ENCODE results near the gene NBEAL2. TPM values are rescaled to one million over a fixed set of nuclear protein-coding genes. Genes with fewer than 3 reads are reported as not detected.

NBEAL2 gene
- total RNA-seq, 6 experiments from 2014 or later: 8.9 to 11.7 (median 10.8) TPM

- TF ChIP-seq CTCF (IDR thresholded peaks at IDR 0.05) (no peak), POLR2A (IDR thresholded peaks at IDR 0.05) (no peak)
- no peak for ATAC-seq
- H3K36me3 ChIP-seq: peaks cover 0 to 12% (median 0%) of the 10 kb centered on the region in 4 donors
- no peaks in the 10 kb centered on the region for H3K27me3 ChIP-seq
- no peak for DNase-seq
- no peaks in the 10 kb centered on the region for H3K9me3 ChIP-seq
- H3K4me1 ChIP-seq: peaks cover 0 to 93% (median 50%) of the 10 kb centered on the region in 4 donors
- intact Hi-C loops (cut with DNase I): no loop called here
- H3K27ac ChIP-seq: peak overlapping the region in 2 of 3 donors; percentile 7 to 84
- no peak overlapping the region for H3K4me3 ChIP-seq
- 63% methylated on average over 2 of the region's 7 CpGs for WGBS (ENCODE audit: insufficient coverage, low coverage, low lambda C conversion rate, missing lambda C conversion rate)
Measured at GRCh38 chr3:46932455-46933225, 46.8 kb upstream of the NBEAL2 start.

- Histone ChIP-seq H3K9me3 (no peaks in the 10 kb centered on the region), H3K4me3 (no peak overlapping the region), H3K27me3 (no peaks in the 10 kb centered on the region), H3K4me1 (peaks cover 0 to 87% (median 50%) of the 10 kb centered on the region in 4 donors), H3K36me3 (peaks cover 0 to 11% (median 0%) of the 10 kb centered on the region in 4 donors), H3K27ac (peak overlapping the region in 1 of 3 donors; percentile 84)
- intact Hi-C loops (cut with DNase I): no loop called here
- DNase-seq (no peak), ATAC-seq (no peak)
- no peak for TF ChIP-seq CTCF (IDR thresholded peaks at IDR 0.05)
- TF ChIP-seq POLR2A (IDR thresholded peaks at IDR 0.05): no peak
- WGBS (ENCODE audit: insufficient coverage, low coverage, low lambda C conversion rate, missing lambda C conversion rate): 63% methylated on average over 3 of the region's 6 CpGs
Measured at GRCh38 chr3:46933261-46933660, 46.2 kb upstream of the NBEAL2 start.

- TF ChIP-seq POLR2A (IDR thresholded peaks at IDR 0.05): no peak
- TF ChIP-seq CTCF (IDR thresholded peaks at IDR 0.05): no peak
- Histone ChIP-seq H3K9me3 (no peaks in the 10 kb centered on the region), H3K36me3 (peaks cover 0 to 18% (median 3%) of the 10 kb centered on the region in 4 donors), H3K4me1 (peaks cover 0 to 84% (median 50%) of the 10 kb centered on the region in 4 donors), H3K27ac (peak overlapping the region in 1 of 3 donors; percentile 84), H3K27me3 (no peaks in the 10 kb centered on the region), H3K4me3 (no peak overlapping the region)
- intact Hi-C loops (cut with DNase I): no loop called here
- WGBS (ENCODE audit: insufficient coverage, low coverage, low lambda C conversion rate, missing lambda C conversion rate): 64% methylated on average over 2 of the region's 2 CpGs
- ATAC-seq: no peak
- DNase-seq: no peak
Measured at GRCh38 chr3:46934072-46934471, 45.4 kb upstream of the NBEAL2 start.

DNA sequence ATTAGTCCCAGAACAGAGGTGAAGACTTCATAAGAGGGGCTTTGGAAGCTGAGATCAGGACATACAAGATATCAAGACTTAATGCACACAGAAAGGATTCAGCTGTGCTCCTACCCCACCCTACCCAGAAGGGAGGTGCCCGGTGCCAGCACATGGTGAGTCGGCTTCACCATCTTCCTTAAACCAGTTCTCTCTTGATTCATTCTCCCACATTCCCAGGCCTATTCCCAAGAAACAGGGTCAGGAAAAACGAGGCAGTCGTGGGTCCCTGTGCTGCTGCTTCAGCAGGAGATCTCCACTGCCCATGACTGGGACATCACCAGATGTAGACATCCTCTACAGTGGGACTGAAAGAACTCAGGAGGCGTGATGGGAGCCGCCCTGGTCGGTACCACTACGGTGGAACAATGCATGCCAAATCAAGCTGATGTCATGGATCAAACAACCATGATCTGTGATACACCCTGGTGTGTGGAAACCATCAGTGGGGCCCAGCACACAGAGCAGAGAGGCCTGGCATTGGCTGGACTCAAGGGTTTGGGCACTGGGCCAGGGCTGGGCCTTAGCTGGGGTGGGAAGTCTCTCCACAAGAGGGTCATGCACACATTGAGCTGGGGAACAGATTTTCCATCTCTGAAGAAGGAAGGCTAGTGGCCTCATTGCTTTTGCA, 44.8 kb upstream of the NBEAL2 start:
- TF ChIP-seq CTCF (IDR thresholded peaks at IDR 0.05) (no peak), POLR2A (IDR thresholded peaks at IDR 0.05) (no peak)
- peaks cover 0 to 78% (median 47%) of the 10 kb centered on the region in 4 donors for H3K4me1 ChIP-seq
- peak in 2 of 3 donors; percentile 59 to 78 for DNase-seq
- H3K36me3 ChIP-seq: peaks cover 0 to 18% (median 5%) of the 10 kb centered on the region in 4 donors
- no CpG with 5 or more reads among the region's 8 CpGs for WGBS (ENCODE audit: insufficient coverage, low coverage, low lambda C conversion rate, missing lambda C conversion rate)
- intact Hi-C loops (cut with DNase I): no loop called here
- H3K4me3 ChIP-seq: no peak overlapping the region
- H3K27me3 ChIP-seq: no peaks in the 10 kb centered on the region
- peak in 3 of 4 donors; percentile 4 to 21 (median 16) for ATAC-seq
- H3K9me3 ChIP-seq: no peaks in the 10 kb centered on the region
- peak overlapping the region; percentile 7 to 84 (median 46) for H3K27ac ChIP-seq

Data from right lobe of liver (tissue), 6 donors.